GM18873 (cell line): ENCODE data around the gene FAM13A.
A peak's percentile ranks its signal among the peaks of the same experiment; 100 is the strongest.

Experiments
- ATAC-seq: cut with Tn5 transposase; IDR thresholded peaks from one replicate; pipeline ENCODE4 v1.9.1; 2021; ENCODE audit warnings: mild to moderate bottlenecking, moderate library complexity, moderate number of reproducible peaks; ENCODE audit not compliant: unreplicated experiment, low FRiP score

Gene FAM13A

DNA sequence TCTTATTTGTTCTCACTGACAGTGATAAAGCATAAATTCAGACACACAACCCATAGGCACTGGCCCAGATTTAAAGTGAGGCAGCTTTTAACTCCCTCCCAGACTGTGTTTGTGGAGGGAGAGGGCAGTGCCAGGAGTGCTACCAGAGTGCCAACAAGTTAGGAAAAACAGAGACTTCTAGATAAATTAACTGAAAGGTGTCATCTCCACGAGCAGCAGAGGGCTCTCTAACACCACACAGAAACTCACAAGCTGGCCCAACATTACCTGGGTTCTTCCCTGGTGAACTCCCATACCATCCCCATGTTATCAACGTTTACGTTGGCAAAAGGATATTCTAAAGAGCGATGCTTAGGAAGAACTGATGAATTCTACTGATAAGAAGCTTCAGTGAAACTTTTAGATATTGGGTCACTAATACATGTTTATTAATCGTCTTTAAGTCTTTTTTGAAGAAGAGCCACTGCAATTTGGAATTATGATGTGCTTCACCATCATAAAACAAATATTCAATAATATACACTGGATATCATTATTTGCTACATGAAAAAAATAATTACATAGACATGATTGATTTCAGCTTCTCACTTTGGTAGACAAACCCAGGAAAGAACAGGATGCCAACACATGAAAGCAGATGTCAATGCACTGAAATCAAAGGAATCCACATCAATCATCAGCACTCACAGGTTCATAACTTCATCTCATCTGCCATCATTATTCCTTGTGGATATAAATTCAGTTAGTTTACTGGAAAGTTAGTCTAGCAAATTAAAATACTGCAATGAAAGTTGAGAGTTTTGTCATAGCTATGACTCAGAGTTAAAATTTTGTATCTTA is 238.1 kb downstream of the FAM13A start:
- ATAC-seq: no peak

DNA sequence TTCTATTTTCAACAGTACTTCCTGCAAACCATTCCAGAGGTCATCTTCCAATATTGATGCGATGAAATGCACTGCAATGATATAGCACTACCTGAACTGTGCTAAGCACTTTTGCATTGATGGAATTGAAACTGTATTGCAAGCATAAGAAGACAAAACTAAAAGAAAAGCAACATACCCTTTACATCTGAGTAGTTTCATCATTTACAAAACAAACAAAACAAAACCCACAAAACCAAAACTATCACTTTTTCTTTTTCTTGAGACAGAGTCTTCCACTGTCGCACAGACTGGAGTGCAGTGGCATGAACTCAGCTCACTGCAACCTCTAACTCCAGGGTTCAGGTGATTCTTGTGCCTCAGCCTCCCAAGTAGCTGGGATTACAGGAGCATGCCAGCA is 239.2 kb downstream of the FAM13A start:
- no peak for ATAC-seq

- no peak for ATAC-seq
Measured at GRCh38 chr4:88816360-88816759, 240.6 kb downstream of the FAM13A start.

GRCh38 chr4:88814043-88814617 is 242.9 kb downstream of the FAM13A start:
- ATAC-seq: no peak

- no peak for ATAC-seq
Measured at GRCh38 chr4:88813013-88813412, 244.0 kb downstream of the FAM13A start.

DNA sequence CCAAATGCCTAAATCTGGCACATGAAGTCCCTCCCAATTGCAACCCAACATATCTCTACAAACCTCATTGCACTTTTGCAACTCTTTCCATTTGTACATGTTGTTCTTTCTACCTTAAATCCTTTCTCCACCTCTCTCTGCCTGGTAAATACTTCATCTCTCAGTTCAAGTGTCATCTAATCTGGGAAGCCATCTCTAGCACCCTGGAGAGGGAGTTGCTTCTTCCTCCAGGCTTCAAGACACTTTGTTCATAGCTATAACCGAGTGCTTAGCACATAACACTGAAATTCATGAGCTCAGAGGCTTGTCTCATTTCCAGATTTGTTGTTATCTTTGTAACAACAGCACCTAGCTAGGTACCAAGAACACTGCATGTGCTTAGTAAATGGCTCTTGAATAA is 244.6 kb downstream of the FAM13A start:
- ATAC-seq: no peak

DNA sequence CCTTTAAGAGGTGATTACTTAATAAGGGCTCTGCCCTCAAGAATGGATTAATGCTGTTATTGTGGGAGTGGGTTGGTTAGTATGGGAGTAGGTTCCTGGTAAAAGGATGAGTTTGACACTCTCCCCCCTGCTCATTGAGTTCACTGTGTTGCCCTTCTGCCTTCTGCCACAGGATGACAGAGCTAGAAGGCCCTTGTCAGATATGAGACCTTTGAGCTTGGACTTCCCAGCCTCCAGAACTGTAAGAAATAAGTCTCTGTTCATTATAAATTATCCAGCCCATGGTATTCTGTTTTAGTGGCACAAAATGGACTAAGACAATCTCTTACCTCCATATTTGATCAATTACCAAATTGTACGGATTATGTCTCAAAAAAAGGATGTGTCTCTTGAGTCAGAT is 245.1 kb downstream of the FAM13A start:
- ATAC-seq: no peak

DNA sequence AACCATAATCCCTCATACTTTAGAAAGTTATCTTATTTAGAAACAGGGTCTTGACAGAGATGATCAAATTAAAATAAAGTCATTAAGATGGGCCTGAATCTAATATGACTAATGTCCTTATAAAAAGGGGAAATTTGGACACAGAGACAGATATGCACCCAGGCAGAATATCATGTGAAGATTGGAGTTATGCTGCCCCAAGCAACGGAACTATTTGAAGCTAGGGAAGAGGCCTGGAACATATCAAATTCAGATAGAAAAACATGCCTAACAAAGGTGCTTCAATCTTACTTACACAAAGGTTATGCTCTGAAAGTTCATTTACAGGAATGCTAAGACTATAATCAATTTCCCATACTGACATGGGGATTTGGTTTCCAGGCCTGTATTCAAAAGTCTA is 246.7 kb downstream of the FAM13A start:
- ATAC-seq: no peak

- ATAC-seq: no peak
Measured at GRCh38 chr4:88809576-88810219, 247.3 kb downstream of the FAM13A start.

DNA sequence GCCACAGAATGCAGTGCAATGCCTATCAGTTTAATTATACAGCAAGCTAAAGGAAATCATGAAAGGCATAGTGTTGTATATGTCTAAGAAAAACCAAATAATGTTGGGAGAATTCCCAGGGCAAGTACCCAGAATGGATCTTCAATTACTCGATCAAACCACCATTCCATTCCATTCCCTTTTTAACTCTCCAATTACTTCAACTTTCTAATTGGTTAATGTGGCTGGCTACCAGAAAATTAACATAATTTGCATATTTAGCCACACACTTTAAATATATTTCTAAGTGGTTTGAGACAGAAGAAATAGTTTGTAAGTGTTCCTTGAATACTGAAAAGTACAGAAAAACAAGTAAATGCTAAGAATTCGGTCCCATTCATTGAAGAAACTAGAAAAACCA is 247.9 kb downstream of the FAM13A start:
- ATAC-seq: no peak

DNA sequence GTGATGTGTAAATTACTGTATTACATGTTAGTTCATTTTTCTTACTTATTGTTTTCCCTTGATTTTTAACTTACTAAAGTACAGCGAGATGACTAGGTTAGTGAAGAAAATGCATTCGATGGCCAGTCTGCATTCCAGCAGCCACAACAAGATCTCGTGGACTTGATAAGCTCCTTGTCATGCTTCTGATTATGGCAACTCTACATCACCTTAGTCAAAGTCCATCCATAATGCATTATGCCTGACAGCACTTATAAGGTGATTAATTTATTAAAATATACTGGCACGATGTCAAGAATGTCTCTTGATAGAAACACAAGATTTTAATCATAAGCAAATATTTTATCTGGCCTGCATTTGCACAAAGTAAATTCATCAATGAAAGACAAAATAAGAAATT is 249.5 kb downstream of the FAM13A start:
- ATAC-seq: no peak

GRCh38 chr4:88804234-88804633 is 252.8 kb downstream of the FAM13A start:
- ATAC-seq: no peak

DNA sequence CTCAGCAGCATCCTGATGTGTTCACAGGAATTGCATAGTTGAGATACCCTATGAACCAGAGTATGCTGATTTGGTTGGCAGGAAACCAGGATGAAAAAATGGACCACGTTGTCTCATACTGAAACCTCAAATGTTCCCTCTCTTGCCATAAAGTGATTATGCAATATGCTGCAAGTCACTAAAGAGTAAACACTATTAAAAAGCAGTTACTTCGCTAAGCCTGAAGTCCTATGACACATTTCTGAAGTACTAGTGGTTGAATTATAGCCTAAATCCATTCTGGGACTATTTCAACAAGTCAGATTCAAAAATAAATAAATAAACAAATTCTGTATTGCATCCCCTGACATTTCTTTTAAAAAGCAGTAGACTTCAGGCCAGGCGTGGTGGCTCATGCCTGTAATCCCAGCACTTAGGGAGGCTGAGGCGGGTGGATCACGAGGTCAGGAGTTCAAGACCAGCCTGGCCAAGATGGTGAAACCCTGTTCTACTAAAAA is 253.3 kb downstream of the FAM13A start:
- ATAC-seq: peak; percentile 83

GRCh38 chr4:88802585-88803286 is 254.2 kb downstream of the FAM13A start:
- ATAC-seq: no peak

DNA sequence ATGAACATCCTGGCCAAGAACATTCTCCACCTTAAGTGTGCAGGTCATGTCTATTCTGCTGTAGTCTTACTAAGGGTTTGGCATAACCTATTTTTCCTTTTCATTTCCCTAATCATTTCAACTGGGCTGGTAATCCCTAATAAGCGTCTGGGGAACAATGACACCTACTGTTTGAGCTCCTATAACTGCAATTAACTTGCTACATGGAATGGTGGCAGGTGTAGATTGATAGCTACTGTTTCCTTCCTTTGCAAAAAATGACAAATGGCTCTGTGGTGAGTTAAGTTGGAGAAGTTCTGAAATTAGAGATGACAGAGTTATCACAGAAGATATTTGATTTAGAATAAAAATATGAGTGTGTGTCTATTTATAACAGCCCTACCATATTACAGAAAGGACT is 254.8 kb downstream of the FAM13A start:
- ATAC-seq: no peak

- ATAC-seq: no peak
Measured at GRCh38 chr4:88799900-88800299, 257.1 kb downstream of the FAM13A start.

- ATAC-seq: no peak
Measured at GRCh38 chr4:88797725-88798124, 259.3 kb downstream of the FAM13A start.

DNA sequence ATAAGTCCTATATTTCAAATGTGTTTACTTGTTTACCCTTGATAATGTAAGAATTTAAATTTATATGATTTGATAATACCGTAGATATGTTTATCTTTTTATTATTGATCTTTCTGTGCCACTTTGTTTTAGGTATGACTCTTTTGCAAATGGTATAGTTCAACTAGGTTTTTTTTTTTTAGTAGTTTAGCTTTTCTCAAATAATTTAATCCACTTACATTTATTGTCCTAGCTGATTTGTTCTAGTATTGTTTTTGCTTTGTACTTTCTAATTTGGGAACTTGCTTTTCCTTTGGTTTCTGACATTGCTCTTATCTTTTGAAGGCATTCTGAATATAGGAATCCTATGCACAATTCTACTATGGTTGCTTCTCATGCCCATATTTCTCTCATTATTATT is 260.4 kb downstream of the FAM13A start:
- no peak for ATAC-seq

- no peak for ATAC-seq
Measured at GRCh38 chr4:88794952-88795351, 262.0 kb downstream of the FAM13A start.

GRCh38 chr4:88794087-88794690 is 262.8 kb downstream of the FAM13A start:
- ATAC-seq: no peak

DNA sequence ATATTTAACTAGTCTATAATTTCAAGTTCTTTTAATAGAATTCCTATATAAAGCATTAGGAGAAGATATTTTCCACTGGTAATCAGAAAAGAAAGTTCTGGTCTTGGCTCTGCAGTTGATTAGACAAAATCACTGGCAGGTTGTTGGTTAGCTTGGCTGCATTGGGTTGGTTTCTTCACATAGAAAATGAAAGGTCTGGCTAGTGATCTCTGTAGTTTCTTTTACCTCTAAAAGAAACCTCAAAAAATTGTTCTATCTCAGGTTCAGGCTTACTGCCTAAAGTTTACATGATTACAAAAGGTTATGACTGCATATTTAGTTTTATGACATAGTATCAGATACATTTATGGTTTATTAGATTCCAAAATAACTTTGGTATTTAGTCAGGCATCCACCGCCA is 263.5 kb downstream of the FAM13A start:
- peak; percentile 68 for ATAC-seq
